H7 (cell line): ENCODE measurements around the gene CHST11. TPM values are rescaled to one million over a fixed set of nuclear protein-coding genes. Genes with fewer than 3 reads are reported as not detected.

Source experiments
- DNase-seq: peaks from one replicate; pipeline ENCODE4 v3.0.0; 2012
- H3K27me3 ChIP-seq: 2 replicates; pipeline ENCODE4 v1.6.0; 2011; ENCODE audit warnings: mild to moderate bottlenecking, low read length; ENCODE audit not compliant: control insufficient read depth, insufficient read depth
- H3K36me3 ChIP-seq: replicated peaks from 2 replicates; pipeline ENCODE4 v1.5.1; 2011; ENCODE audit warnings: low read length; ENCODE audit not compliant: control insufficient read depth, insufficient read depth
- H3K4me3 ChIP-seq: 2 replicates; pipeline ENCODE4 v1.5.1; 2011; ENCODE audit warnings: low read depth, mild to moderate bottlenecking, control low read depth, low read length, moderate library complexity; ENCODE audit not compliant: insufficient read depth
- total RNA-seq: library from RNA; depleted of rRNA; stranded (reverse); fragments of >200 nt; shearing (Covaris generic); gene quantifications from 2 replicates; pipeline ENCODE4 v1.2.3, GENCODE V29; 2014

Gene CHST11
- total RNA-seq, 1 experiment from 2014 or later, result 14.5 TPM

- H3K36me3 ChIP-seq, result no peaks in the 10 kb centered on the region
- no peaks in the 10 kb centered on the region for H3K27me3 ChIP-seq
- DNase-seq, result no peak
- no peak overlapping the region for H3K4me3 ChIP-seq
These were observed 171.5 kb downstream of the CHST11 start for GRCh38 chr12:104627990-104628830.

- no peak for DNase-seq
- Histone ChIP-seq H3K27me3 (no peaks in the 10 kb centered on the region), H3K36me3 (no peaks in the 10 kb centered on the region), H3K4me3 (no peak overlapping the region)
These were observed 172.0 kb downstream of the CHST11 start for GRCh38 chr12:104628831-104629135.

- Histone ChIP-seq H3K4me3 (no peak overlapping the region), H3K36me3 (no peaks in the 10 kb centered on the region), H3K27me3 (no peaks in the 10 kb centered on the region)
- DNase-seq, result no peak
These were observed 173.5 kb downstream of the CHST11 start for GRCh38 chr12:104630230-104630670.

- H3K4me3 ChIP-seq, result no peak overlapping the region
- DNase-seq, result no peak
These were observed 175.1 kb downstream of the CHST11 start for GRCh38 chr12:104631867-104632266.

DNA sequence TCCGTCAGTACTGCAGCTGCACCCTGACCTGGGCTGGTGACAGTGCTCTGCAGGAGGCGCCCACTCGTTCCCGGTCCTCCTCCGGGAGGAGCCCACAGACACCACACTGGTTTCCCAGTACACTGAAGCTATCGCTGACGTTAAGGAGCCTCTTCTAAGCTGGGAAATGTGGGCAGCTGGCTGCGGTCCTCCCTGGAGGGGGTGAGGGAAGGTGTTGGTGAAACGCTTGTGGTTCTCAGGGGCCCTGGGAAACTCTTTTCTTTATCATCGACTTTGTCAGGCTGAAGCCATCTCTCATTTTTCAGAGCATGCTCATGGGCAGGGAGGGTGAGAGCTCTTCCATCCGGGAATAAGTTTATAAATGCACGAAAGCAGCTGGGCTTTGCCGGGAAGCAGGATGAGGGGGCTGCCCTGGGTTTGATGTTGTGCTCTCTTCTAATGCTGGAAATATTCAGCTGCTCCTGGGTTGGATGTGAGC, 176.0 kb downstream of the CHST11 start:
- H3K36me3 ChIP-seq, result no peaks in the 10 kb centered on the region
- no peak for DNase-seq
- no peaks in the 10 kb centered on the region for H3K27me3 ChIP-seq
- no peak overlapping the region for H3K4me3 ChIP-seq

More at GRCh38 chr12:104631867-104632266, 175.1 kb downstream of the CHST11 start:
- H3K27me3 ChIP-seq, result no peaks in the 10 kb centered on the region
- H3K36me3 ChIP-seq, result no peaks in the 10 kb centered on the region

DNA sequence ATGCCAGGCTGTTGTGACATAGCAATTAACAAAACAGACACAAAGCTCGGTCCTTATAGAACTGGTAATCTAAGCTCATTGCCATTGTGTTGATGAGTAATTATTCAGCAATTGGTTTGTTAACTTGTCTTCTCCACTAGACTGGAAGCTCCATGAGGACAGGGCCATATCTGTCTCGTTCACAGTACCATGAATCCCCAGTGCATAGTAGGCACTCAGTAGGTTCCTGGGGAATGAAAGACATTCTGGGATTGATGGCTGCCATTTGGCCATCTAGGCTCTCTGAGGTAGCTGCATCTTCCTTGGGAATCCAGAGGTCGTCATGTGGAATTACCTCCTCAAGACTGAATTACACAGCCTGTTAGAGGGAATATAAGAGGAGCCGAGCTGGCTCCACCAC, 177.3 kb downstream of the CHST11 start:
- no peak for DNase-seq
- Histone ChIP-seq H3K36me3 (no peaks in the 10 kb centered on the region), H3K4me3 (no peak overlapping the region), H3K27me3 (no peaks in the 10 kb centered on the region)

DNA sequence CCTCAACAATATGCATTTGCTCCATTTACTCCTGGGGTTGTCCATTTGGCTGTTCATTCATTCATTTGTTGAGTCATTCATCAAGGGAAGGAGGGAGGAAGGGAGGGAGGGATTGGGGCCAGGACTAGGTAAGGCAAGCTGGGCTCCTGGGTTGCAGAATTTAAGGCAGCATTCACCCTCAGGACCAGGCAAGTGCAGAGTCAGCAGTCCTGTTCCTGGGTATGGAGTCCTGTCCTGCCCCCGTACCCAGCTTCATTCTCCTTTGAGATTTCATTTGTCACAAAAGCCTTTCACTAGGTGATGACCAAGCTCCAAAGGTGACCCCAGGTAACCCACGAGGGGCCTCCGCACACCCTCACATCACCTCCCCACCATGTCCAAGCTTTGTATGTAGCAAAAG, 178.1 kb downstream of the CHST11 start:
- no peak for DNase-seq
- no peaks in the 10 kb centered on the region for H3K27me3 ChIP-seq
- H3K36me3 ChIP-seq, result no peaks in the 10 kb centered on the region
- no peak overlapping the region for H3K4me3 ChIP-seq

GRCh38 chr12:104635607-104636343, 179.0 kb downstream of the CHST11 start:
- Histone ChIP-seq H3K36me3 (no peaks in the 10 kb centered on the region), H3K27me3 (no peaks in the 10 kb centered on the region), H3K4me3 (no peak overlapping the region)
- no peak for DNase-seq

- no peak for DNase-seq
- Histone ChIP-seq H3K4me3 (no peak overlapping the region), H3K27me3 (no peaks in the 10 kb centered on the region)
These were observed 179.7 kb downstream of the CHST11 start for GRCh38 chr12:104636496-104636895.

GRCh38 chr12:104637604-104638003, 180.9 kb downstream of the CHST11 start:
- Histone ChIP-seq H3K36me3 (no peaks in the 10 kb centered on the region), H3K4me3 (no peak overlapping the region)

More at GRCh38 chr12:104636496-104636895, 179.7 kb downstream of the CHST11 start:
- no peaks in the 10 kb centered on the region for H3K36me3 ChIP-seq

DNA sequence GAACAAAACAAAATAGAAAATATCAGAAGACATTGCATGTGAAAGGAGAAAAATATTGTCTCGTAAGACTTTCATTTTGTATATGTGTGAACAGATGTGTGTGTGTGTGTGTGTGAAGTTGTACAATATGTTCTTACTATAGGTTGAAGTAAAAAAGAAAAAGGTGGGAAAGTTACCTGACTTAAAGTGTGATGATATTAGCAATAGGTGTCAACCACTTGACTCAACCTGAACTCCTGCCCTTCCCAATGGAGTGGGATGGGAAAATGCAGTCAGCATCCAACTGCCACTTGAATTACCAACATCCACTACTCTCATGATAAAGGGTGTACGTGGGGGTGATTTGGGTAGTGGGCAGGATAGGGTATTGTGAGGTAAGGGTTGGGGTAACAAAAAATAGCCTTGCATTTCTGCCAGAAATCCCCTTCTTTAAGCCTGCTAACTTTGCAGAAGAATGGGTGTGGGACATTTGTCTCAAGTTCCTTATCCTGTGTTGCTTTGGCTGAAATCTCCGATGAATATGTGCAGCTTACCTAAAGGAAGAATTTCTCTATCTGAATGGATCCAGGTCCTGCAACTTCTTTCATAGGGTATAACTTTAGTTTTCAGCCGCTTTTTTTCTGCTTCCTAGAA, 181.6 kb downstream of the CHST11 start:
- Histone ChIP-seq H3K36me3 (no peaks in the 10 kb centered on the region), H3K4me3 (no peak overlapping the region), H3K27me3 (no peaks in the 10 kb centered on the region)
- no peak for DNase-seq

More at GRCh38 chr12:104637604-104638003, 180.9 kb downstream of the CHST11 start:
- DNase-seq, result no peak
- no peaks in the 10 kb centered on the region for H3K27me3 ChIP-seq

GRCh38 chr12:104638851-104639240, 182.1 kb downstream of the CHST11 start:
- H3K27me3 ChIP-seq, result no peaks in the 10 kb centered on the region
- H3K36me3 ChIP-seq, result no peaks in the 10 kb centered on the region
- H3K4me3 ChIP-seq, result no peak overlapping the region
- no peak for DNase-seq

DNA sequence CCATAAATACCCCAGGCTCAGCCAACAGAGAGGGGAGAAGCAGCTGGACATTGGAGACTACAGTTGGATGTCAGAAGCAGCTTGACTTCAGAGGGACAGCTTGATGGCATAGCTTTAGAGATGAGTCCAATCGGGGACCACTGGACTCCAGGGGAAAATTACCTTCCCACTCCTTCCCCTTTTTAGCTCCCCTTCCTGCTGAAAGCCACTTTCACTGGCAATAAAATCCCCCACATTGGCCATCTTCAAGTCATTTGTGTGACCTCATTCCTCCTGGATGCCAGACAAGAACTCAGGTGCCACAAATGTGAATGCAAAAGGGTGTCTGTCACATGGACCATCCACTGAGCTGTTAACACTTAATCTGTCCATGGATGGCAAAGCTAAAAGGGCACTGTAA, 184.2 kb downstream of the CHST11 start:
- Histone ChIP-seq H3K4me3 (no peak overlapping the region), H3K36me3 (no peaks in the 10 kb centered on the region), H3K27me3 (no peaks in the 10 kb centered on the region)
- DNase-seq, result no peak

DNA sequence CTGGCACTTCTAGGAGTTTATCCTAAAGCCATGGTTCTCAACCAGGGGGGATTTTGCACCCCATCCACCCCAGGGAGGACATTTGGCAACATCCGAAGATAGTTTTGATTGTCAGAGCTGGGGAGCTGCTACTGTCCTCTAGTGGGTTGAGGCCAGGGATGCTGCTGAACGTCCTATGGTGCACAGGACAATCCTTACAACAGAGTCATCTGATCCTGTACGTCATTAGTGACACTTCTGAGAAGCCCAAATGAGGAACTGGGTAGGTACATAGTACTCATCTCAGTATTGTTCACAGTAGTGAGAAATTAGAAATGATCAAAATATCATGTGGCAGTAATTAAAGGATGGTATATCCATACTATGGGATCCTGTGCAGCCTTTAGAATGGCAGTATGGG, 185.1 kb downstream of the CHST11 start:
- Histone ChIP-seq H3K36me3 (no peaks in the 10 kb centered on the region), H3K27me3 (no peaks in the 10 kb centered on the region), H3K4me3 (no peak overlapping the region)
- no peak for DNase-seq
